GM20000 (cell line): ENCODE measurements around the gene OSBPL10.

Source experiments
- DNase-seq: peaks from one replicate; pipeline ENCODE4 v3.0.0; 2012; ENCODE audit warnings: low spot score
- TF ChIP-seq, protein P1 (sequence below): IDR thresholded peaks from 2 replicates; pipeline ENCODE4 v1.5.1; 2012; ENCODE audit warnings: mild to moderate bottlenecking, control low read depth; ENCODE audit errors: extremely low read depth, missing control alignments

Gene OSBPL10

DNA sequence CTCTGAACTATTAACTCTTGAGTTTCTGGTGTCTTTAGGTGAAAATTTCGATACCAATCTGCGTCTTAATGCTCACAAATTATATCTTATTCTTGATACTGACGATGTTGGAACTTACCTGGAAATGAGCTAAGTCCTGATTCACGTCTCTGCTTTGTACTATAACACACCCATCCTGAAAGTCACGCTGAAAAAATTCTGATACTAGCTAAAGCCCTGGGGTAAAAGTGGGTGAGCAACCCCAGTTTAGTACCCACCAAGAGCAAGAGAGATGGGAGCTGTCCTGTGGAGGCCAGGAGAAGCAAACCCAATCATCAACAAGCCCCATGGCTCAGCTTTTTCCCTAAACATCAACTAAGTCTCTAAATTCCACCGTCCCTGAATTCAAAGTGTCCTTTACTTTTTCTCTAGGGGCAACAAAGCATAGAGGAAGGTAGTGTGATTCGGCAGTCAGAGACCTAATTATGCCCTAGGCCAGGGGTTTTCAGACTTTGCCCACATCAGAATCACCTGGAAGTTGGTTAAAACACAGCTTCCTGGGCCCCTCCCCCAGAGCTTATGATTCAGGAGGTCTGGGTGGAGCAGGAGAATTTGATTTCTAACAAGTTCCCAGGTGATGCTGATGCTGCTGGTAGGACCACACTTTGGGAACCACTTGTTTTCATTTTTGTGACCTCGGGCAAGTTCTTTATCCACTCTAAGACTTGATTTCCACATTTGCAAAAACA lies 90.2 kb downstream of the OSBPL10 start:
- TF ChIP-seq, protein P1, sequence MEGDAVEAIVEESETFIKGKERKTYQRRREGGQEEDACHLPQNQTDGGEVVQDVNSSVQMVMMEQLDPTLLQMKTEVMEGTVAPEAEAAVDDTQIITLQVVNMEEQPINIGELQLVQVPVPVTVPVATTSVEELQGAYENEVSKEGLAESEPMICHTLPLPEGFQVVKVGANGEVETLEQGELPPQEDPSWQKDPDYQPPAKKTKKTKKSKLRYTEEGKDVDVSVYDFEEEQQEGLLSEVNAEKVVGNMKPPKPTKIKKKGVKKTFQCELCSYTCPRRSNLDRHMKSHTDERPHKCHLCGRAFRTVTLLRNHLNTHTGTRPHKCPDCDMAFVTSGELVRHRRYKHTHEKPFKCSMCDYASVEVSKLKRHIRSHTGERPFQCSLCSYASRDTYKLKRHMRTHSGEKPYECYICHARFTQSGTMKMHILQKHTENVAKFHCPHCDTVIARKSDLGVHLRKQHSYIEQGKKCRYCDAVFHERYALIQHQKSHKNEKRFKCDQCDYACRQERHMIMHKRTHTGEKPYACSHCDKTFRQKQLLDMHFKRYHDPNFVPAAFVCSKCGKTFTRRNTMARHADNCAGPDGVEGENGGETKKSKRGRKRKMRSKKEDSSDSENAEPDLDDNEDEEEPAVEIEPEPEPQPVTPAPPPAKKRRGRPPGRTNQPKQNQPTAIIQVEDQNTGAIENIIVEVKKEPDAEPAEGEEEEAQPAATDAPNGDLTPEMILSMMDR: no peak
- DNase-seq: no peak

- TF ChIP-seq, protein P1: no peak
- DNase-seq: no peak
Observed at GRCh38 chr3:31890007-31890406, 91.1 kb downstream of the OSBPL10 start.

DNA sequence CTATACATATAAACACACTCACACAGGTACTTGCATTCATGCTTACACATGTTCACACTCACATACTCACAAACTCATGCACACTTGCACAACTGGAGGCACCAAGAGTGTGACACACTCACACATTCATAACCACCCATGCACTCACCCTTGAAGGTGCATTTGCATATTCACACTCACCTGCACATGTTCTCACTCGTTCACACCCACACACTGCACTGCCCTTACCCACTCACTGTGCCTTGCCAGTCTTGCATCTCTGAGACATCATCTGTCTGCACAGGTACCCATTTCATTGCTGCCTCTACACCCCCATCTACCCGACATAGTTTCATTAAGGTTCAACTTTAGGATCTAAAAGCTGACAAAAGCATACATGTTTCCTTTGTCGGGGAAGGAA lies 95.8 kb downstream of the OSBPL10 start:
- TF ChIP-seq, protein P1: no peak
- no peak for DNase-seq

- TF ChIP-seq, protein P1: no peak
- DNase-seq: no peak
Observed at GRCh38 chr3:31884251-31884650, 96.8 kb downstream of the OSBPL10 start.

DNA sequence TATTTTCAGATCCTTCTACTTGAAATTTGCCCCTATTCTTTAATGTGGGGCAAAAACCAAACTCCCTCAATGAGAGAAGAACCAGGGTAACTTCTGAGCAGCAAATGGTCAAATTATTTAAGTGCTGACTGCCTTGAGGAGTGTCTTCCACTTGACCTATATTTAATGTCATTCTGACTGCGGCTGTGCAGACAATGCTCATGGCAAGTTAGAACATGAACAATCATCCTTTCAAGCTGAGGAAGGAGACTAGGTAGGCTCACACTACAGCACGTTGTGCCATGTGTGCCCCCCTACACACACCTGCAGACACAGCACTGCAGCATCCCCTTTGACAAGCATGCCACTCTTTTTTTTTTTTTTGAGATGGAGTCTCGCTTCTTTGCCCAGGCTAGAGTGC lies 98.2 kb downstream of the OSBPL10 start:
- TF ChIP-seq, protein P1: no peak
- no peak for DNase-seq

DNA sequence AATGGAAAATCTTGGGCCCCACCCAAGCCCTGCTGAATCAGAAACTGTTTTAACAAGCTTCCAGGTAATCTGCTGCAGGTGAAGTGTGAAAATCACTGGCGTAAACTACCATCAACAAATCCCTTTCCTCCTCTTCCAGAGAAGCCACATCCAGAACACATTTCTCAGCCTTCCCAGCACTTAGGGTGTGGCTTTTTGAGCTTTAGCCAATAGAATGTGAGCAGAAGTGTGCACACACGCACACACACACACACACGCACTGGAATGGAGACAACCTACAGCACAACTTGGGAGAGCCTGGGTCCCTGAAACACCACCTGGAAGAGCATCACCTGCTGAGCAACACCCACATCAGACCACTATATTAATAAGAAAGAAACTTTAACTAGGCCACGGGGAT lies 98.6 kb downstream of the OSBPL10 start:
- DNase-seq: no peak
- TF ChIP-seq, protein P1: no peak

DNA sequence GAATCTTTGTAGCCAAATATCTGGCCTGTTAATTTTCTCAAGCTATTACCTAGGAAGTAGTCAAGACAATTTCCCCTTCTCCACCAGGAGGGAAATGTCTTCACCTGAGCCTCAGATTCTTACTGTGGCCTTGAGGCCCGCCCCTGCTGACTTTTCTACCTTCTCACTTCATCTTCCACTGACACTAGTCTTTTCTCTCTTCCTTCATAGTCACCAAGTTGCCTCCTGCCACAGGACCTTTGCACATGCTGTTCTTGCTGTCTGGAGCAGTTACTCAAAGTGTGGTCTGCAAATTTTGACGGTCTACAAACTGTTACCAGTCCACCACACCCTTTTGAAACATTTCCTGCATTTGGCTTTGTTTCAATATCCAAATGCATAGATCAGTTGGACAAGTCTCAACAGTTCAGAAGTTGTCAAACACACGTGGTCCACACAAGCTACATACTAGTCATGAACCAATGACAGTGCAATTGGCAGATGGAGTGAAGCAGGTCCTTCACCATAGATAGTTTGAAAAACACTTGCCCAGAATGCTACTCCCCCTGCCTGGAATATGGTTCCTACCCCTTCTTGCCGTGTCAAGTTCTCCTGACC lies 100.5 kb downstream of the OSBPL10 start:
- TF ChIP-seq, protein P1: no peak
- DNase-seq: no peak
